A673 (cell line): ENCODE measurements around the gene SMURF1. TPM values are rescaled to one million over a fixed set of nuclear protein-coding genes. Genes with fewer than 3 reads are reported as not detected.

Source experiments
- BruUV-seq: library from RNA; stranded (reverse); fragments of 400-500 nt; replicated peaks from 2 replicates; lab custom pipeline; 2021; lab: Mats Ljungman, UMichigan
- CTCF ChIA-PET: fragments of 300-600 bp; sonication (Branson Sonifier 250); formaldehyde crosslinking; loops from one replicate; lab custom pipeline; 2022; ENCODE audit warnings: antibody characterized with exemption; lab: Charles Lee
- POLR2A ChIA-PET: fragments of 300-600 bp; sonication (Branson Sonifier 250); formaldehyde crosslinking; loops from one replicate; lab custom pipeline; 2022; ENCODE audit warnings: antibody characterized with exemption; ENCODE audit not compliant: low non-redundant PET; lab: Charles Lee
- DNase-seq: peaks from one replicate; pipeline ENCODE4 v3.0.0-alpha.2; 2015; ENCODE audit warnings: low spot score
- H3K27ac ChIP-seq: fragments of 200-600 bp; sonication (generic); 2 replicates; pipeline ENCODE4 v1.5.1; 2016; ENCODE audit warnings: mixed run types, low read depth, mild to moderate bottlenecking, mixed read lengths, antibody characterized with exemption, low read length; ENCODE audit not compliant: poor library complexity, severe bottlenecking
- H3K27me3 ChIP-seq: fragments of 200-600 bp; sonication (generic); replicated peaks from 2 replicates; pipeline ENCODE4 v1.6.1; 2017; ENCODE audit warnings: mixed run types, low read depth, mild to moderate bottlenecking, mixed read lengths, antibody characterized with exemption, low read length; ENCODE audit not compliant: insufficient read depth, poor library complexity
- H3K36me3 ChIP-seq: fragments of 200-600 bp; sonication (generic); 2 replicates; pipeline ENCODE4 v1.6.1; 2016; ENCODE audit warnings: mixed run types, mild to moderate bottlenecking, mixed read lengths, antibody characterized with exemption, low read length; ENCODE audit not compliant: insufficient read depth, poor library complexity, severe bottlenecking
- H3K4me1 ChIP-seq: fragments of 200-600 bp; sonication (generic); 2 replicates; pipeline ENCODE4 v1.6.1; 2017; ENCODE audit warnings: mixed run types, mild to moderate bottlenecking, mixed read lengths, antibody characterized with exemption, low read length; ENCODE audit not compliant: insufficient read depth, poor library complexity, severe bottlenecking
- H3K4me3 ChIP-seq: fragments of 200-600 bp; sonication (generic); 2 replicates; pipeline ENCODE4 v1.5.1; 2016; ENCODE audit warnings: low read depth, mixed run types, mild to moderate bottlenecking, mixed read lengths, low read length; ENCODE audit not compliant: poor library complexity, severe bottlenecking
- H3K9me3 ChIP-seq: fragments of 200-600 bp; sonication (generic); 2 replicates; pipeline ENCODE4 v1.6.1; 2016; ENCODE audit warnings: mixed run types, low read depth, mild to moderate bottlenecking, mixed read lengths, antibody characterized with exemption, low read length; ENCODE audit not compliant: poor library complexity, severe bottlenecking
- EZH2 ChIP-seq: fragments of 200-600 bp; sonication (generic); IDR thresholded peaks from 2 replicates; pipeline ENCODE4 v1.6.1; 2017; ENCODE audit warnings: borderline replicate concordance, low read depth, mild to moderate bottlenecking, mixed read lengths, antibody characterized with exemption, low read length; ENCODE audit not compliant: poor library complexity, severe bottlenecking
- intact Hi-C: fragments of 100-400 bp; cut with micrococcal nuclease; formaldehyde crosslinking; loops from one replicate; pipeline ENCODE4 v1.10.0; 2022; ENCODE audit not compliant: unreplicated experiment
- total RNA-seq: library from RNA; stranded (reverse); gene quantifications from 2 replicates; pipeline ENCODE4 v1.2.3, GENCODE V29; 2021
- TF ChIP-seq, protein P1 (sequence below): fragments of 300-800, 200-600 bp; sonication (generic); conservative IDR thresholded peaks from 2 replicates; pipeline ENCODE4 v1.5.1; 2017; ENCODE audit warnings: low read depth, mild to moderate bottlenecking, antibody characterized with exemption, low read length, moderate library complexity, mixed read lengths

The SMURF1 gene
- total RNA-seq, 1 experiment from 2014 or later = 16.5 TPM

DNA sequence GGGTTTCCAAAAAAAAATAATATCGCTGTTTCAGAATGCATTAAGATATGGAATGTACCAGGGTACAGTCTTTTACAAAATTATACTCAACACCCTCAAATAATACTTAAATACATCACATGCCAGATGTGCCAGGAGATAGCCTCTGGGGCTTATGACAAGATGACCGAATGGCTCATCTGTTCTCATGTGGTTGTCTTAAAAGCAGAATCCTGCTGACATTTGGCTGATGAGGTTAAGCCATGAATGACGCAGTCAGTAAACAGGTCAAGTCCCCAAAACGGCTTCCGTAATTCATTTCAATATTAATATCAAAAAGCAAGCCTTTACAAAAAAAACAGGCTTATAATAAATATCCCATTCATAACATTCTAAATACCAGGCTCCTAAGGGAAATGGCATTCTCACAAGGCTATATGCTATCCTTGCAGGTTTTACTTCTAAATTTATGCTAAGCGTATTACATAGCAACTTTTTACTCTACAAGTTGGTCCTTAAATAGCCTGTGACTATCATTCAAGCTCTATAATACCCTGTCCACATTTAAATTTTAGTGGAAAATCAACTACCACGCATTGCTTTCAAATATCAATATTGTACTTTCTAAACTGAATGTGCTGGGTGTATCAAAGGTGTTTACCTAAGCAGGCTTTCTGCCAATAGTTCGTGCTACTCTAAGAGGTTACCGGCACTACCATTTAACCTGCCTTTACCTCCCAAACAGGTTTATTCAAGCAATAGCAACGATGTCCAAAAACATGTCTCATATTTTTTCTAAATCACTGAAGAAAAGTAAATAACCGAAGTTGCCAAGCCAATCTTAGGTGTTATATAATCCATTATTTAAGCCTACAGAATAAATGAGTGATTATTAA lies 15.6 kb downstream of the SMURF1 start:
- TF ChIP-seq EZH2 = no peak
- TF ChIP-seq, protein P1, sequence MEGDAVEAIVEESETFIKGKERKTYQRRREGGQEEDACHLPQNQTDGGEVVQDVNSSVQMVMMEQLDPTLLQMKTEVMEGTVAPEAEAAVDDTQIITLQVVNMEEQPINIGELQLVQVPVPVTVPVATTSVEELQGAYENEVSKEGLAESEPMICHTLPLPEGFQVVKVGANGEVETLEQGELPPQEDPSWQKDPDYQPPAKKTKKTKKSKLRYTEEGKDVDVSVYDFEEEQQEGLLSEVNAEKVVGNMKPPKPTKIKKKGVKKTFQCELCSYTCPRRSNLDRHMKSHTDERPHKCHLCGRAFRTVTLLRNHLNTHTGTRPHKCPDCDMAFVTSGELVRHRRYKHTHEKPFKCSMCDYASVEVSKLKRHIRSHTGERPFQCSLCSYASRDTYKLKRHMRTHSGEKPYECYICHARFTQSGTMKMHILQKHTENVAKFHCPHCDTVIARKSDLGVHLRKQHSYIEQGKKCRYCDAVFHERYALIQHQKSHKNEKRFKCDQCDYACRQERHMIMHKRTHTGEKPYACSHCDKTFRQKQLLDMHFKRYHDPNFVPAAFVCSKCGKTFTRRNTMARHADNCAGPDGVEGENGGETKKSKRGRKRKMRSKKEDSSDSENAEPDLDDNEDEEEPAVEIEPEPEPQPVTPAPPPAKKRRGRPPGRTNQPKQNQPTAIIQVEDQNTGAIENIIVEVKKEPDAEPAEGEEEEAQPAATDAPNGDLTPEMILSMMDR = no peak
- ChIA-PET CTCF (no interaction called here), POLR2A (no interaction called here)
- no peak for DNase-seq
- Histone ChIP-seq H3K27me3 (no peaks in the 10 kb centered on the region), H3K27ac (no peak overlapping the region), H3K4me3 (no peak overlapping the region), H3K9me3 (no peaks in the 10 kb centered on the region), H3K4me1 (peaks cover 4% of the 10 kb centered on the region), H3K36me3 (no peaks in the 10 kb centered on the region)
- no TSS peak for BruUV-seq
- intact Hi-C loops = no loop called here

GRCh38 chr7:99127636-99128035 lies 16.3 kb downstream of the SMURF1 start:
- POLR2A ChIA-PET = no interaction called here
- CTCF ChIA-PET = no interaction called here
- DNase-seq = no peak
- peaks cover 4% of the 10 kb centered on the region for H3K4me1 ChIP-seq
- BruUV-seq = no TSS peak
- TF ChIP-seq EZH2 = no peak
- TF ChIP-seq, protein P1 = no peak
- no peaks in the 10 kb centered on the region for H3K36me3 ChIP-seq
- no peaks in the 10 kb centered on the region for H3K9me3 ChIP-seq
- no peak overlapping the region for H3K4me3 ChIP-seq
- H3K27me3 ChIP-seq = no peaks in the 10 kb centered on the region
- intact Hi-C loops = no loop called here
- H3K27ac ChIP-seq = no peak overlapping the region

DNA sequence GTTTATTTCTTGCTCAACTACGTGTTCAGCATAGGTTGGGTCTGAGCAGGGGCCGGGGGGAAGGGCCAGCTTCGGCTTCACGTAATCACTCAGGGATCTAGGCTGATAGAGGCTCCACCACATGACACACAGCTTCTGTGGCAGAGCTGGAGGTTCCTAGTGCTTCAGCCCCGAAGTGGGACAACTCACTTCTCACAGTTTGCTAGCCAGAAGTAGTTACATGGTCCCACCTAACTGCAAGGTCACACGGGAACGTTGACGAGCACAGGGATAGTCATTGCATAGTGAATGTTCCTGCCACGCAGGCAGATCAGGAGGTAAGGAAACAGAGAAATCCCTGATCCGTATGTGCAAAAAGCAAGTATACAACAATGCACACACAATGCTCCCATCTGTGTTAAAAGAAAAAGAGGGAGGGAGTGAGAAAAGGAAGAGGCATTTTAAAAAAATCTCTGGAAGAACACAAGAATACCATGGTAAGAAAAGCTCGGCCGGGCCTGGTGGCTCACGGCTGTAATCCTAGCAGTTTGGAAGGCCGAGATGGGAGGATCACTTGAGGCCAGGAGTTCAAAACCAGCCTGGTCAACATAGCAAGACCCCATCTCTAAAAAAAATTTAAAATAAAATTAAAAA lies 16.9 kb downstream of the SMURF1 start:
- intact Hi-C loops = no loop called here
- Histone ChIP-seq H3K4me3 (no peak overlapping the region), H3K9me3 (no peaks in the 10 kb centered on the region), H3K27me3 (no peaks in the 10 kb centered on the region), H3K4me1 (no peaks in the 10 kb centered on the region), H3K27ac (no peak overlapping the region), H3K36me3 (no peaks in the 10 kb centered on the region)
- no peak for DNase-seq
- ChIA-PET POLR2A (no interaction called here), CTCF (no interaction called here)
- TF ChIP-seq, protein P1 = no peak
- no peak for TF ChIP-seq EZH2
- no TSS peak for BruUV-seq
